Measurements from ENCODE around the gene SGMS2. TPM values are rescaled to one million over a fixed set of nuclear protein-coding genes. Genes with fewer than 3 reads are reported as not detected.

SGMS2 gene
- total RNA-seq, 1 donor from 2014 or later, result 0.26 TPM

GRCh38 chr4:107835406-107835805 lies 10.7 kb downstream of the SGMS2 start:
- TF ChIP-seq CTCF (IDR thresholded peaks at IDR 0.05; ENCODE audit: unreplicated experiment), result no peak
- Mint-ChIP-seq H3K27me3 (ENCODE audit: unreplicated experiment) (no peaks in the 10 kb centered on the region), H3K4me1 (ENCODE audit: unreplicated experiment) (no peaks in the 10 kb centered on the region), H3K36me3 (ENCODE audit: low read depth, unreplicated experiment) (no peaks in the 10 kb centered on the region), H3K4me3 (ENCODE audit: unreplicated experiment) (no peak overlapping the region), H3K9me3 (ENCODE audit: unreplicated experiment) (no peaks in the 10 kb centered on the region), H3K27ac (ENCODE audit: unreplicated experiment) (no peak overlapping the region)
- no peak for DNase-seq (ENCODE audit: low spot score)

GRCh38 chr4:107837317-107837716 lies 12.6 kb downstream of the SGMS2 start:
- peaks cover 4% of the 10 kb centered on the region for H3K27me3 Mint-ChIP-seq (ENCODE audit: unreplicated experiment)
- no peak overlapping the region for H3K4me3 Mint-ChIP-seq (ENCODE audit: unreplicated experiment)
- no peaks in the 10 kb centered on the region for H3K4me1 Mint-ChIP-seq (ENCODE audit: unreplicated experiment)
- H3K9me3 Mint-ChIP-seq (ENCODE audit: unreplicated experiment), result no peaks in the 10 kb centered on the region
- no peak for DNase-seq (ENCODE audit: low spot score)
- no peaks in the 10 kb centered on the region for H3K36me3 Mint-ChIP-seq (ENCODE audit: low read depth, unreplicated experiment)
- no peak for TF ChIP-seq CTCF (IDR thresholded peaks at IDR 0.05; ENCODE audit: unreplicated experiment)
- no peak overlapping the region for H3K27ac Mint-ChIP-seq (ENCODE audit: unreplicated experiment)

GRCh38 chr4:107837776-107838618 lies 13.3 kb downstream of the SGMS2 start:
- Mint-ChIP-seq H3K36me3 (ENCODE audit: low read depth, unreplicated experiment) (no peaks in the 10 kb centered on the region), H3K4me3 (ENCODE audit: unreplicated experiment) (no peak overlapping the region), H3K9me3 (ENCODE audit: unreplicated experiment) (no peaks in the 10 kb centered on the region), H3K27me3 (ENCODE audit: unreplicated experiment) (peaks cover 4% of the 10 kb centered on the region), H3K27ac (ENCODE audit: unreplicated experiment) (no peak overlapping the region), H3K4me1 (ENCODE audit: unreplicated experiment) (no peaks in the 10 kb centered on the region)
- no peak for DNase-seq (ENCODE audit: low spot score)
- TF ChIP-seq CTCF (IDR thresholded peaks at IDR 0.05; ENCODE audit: unreplicated experiment), result no peak

GRCh38 chr4:107838861-107839565 lies 14.3 kb downstream of the SGMS2 start:
- Mint-ChIP-seq H3K27me3 (ENCODE audit: unreplicated experiment) (peaks cover 4% of the 10 kb centered on the region), H3K27ac (ENCODE audit: unreplicated experiment) (no peak overlapping the region), H3K4me1 (ENCODE audit: unreplicated experiment) (no peaks in the 10 kb centered on the region), H3K9me3 (ENCODE audit: unreplicated experiment) (no peaks in the 10 kb centered on the region), H3K4me3 (ENCODE audit: unreplicated experiment) (no peak overlapping the region), H3K36me3 (ENCODE audit: low read depth, unreplicated experiment) (no peaks in the 10 kb centered on the region)
- no peak for TF ChIP-seq CTCF (IDR thresholded peaks at IDR 0.05; ENCODE audit: unreplicated experiment)
- DNase-seq (ENCODE audit: low spot score), result no peak

- Mint-ChIP-seq H3K27me3 (ENCODE audit: unreplicated experiment) (peaks cover 4% of the 10 kb centered on the region), H3K9me3 (ENCODE audit: unreplicated experiment) (no peaks in the 10 kb centered on the region), H3K4me1 (ENCODE audit: unreplicated experiment) (no peaks in the 10 kb centered on the region), H3K27ac (ENCODE audit: unreplicated experiment) (no peak overlapping the region), H3K4me3 (ENCODE audit: unreplicated experiment) (no peak overlapping the region), H3K36me3 (ENCODE audit: low read depth, unreplicated experiment) (no peaks in the 10 kb centered on the region)
- TF ChIP-seq CTCF (IDR thresholded peaks at IDR 0.05; ENCODE audit: unreplicated experiment), result no peak
- no peak for DNase-seq (ENCODE audit: low spot score)
Measured at GRCh38 chr4:107843391-107843790, 18.7 kb downstream of the SGMS2 start.

Data from endothelial cell (in vitro differentiated cells).